GM10248 (cell line): ENCODE results near the gene ADM5.
A peak's percentile ranks its signal among the peaks of the same experiment; 100 is the strongest.

Experiments
- CTCF ChIA-PET: fragments of 300-600 bp; sonication (Branson Sonifier 250); formaldehyde crosslinking; extraction: SDS; loops from one replicate; lab custom pipeline; 2021; ENCODE audit warnings: antibody characterized with exemption; lab: Yijun Ruan, JAX
- POLR2A ChIA-PET: fragments of 350-650 bp; sonication (Branson Sonifier 250); formaldehyde crosslinking; extraction: SDS; loops from one replicate; lab custom pipeline; 2020; ENCODE audit warnings: antibody characterized with exemption; lab: Yijun Ruan, JAX
- DNase-seq: peaks from one replicate; pipeline ENCODE4 v3.0.0; 2012; ENCODE audit errors: extremely low spot score
- TF ChIP-seq, protein P1 (sequence below): IDR thresholded peaks from 2 replicates; pipeline ENCODE4 v1.5.1; 2012; ENCODE audit warnings: mild to moderate bottlenecking, low read depth; ENCODE audit errors: extremely low read depth, missing control alignments, control extremely low read depth

The ADM5 gene, protein sequence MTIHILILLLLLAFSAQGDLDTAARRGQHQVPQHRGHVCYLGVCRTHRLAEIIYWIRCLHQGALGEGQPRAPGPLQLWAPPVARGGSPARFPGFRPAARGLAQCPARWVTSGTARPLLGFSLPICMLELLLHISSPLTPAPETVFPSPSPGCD

GRCh38 chr19:49689133-49690078 lies at the start of gene ADM5:
Gene ADM5, plus strand, starts transcription at chr19:49689594. Its CDS starts 244 bp downstream, at chr19:49689838.
- POLR2A ChIA-PET = no interaction called here
- CTCF ChIA-PET = interaction anchor here (1.2 kb wide), 1 partner anchor 11 kb away, joined by 3 read pairs; no protein-coding TSS in a partner anchor
- TF ChIP-seq, protein P1, sequence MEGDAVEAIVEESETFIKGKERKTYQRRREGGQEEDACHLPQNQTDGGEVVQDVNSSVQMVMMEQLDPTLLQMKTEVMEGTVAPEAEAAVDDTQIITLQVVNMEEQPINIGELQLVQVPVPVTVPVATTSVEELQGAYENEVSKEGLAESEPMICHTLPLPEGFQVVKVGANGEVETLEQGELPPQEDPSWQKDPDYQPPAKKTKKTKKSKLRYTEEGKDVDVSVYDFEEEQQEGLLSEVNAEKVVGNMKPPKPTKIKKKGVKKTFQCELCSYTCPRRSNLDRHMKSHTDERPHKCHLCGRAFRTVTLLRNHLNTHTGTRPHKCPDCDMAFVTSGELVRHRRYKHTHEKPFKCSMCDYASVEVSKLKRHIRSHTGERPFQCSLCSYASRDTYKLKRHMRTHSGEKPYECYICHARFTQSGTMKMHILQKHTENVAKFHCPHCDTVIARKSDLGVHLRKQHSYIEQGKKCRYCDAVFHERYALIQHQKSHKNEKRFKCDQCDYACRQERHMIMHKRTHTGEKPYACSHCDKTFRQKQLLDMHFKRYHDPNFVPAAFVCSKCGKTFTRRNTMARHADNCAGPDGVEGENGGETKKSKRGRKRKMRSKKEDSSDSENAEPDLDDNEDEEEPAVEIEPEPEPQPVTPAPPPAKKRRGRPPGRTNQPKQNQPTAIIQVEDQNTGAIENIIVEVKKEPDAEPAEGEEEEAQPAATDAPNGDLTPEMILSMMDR = peak; percentile 40
- no peak for DNase-seq

DNA sequence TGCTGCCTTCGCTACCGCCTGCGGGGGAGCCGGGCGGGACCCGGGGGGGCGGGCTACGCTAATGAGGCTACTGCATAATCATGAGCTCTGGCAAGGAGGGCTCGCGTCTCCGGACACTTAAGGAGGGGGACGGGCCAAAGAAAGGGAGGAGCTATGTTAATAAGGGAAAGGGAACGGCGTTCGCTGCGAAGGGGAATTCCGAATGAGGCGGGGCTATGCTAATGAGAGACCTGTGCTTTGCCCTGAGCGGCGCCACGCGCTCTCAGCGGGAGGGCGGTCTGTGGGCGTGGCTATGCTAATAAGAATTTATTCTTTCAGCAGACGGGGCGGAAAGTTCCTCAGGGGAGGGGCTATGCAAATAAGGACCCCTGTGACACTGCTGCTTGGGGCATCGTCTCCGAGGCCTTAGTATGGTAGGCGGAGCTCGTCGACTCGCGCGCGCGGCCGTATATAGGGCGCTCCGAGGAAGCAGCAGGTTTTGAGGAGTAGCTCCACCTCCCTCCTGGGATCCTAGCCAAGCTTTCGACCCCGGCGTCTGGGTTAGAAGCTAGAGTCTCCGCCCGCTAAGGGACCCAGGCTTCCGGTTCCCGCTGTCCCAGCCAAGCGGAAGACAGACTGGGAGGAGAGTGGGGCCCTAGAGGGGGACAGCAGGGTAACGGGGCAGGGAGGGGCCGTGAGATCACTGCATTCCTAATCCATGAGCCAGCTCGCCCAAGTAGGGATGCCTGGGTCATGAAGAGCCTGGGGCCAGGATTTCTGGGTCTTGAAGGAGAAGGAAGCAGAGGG lies 49.1 kb upstream of the ADM5 start, which contains the start of gene RRAS:
Gene RRAS (minus strand): TSS at position 31 of the 786 bp plus-strand sequence. CDS start 45 bp downstream, outside the sequence.
- POLR2A ChIA-PET = interaction anchor here (0.6 to 3.1 kb wide), 13 partner anchors 14 to 1031 kb away, joined by 3 to 29 read pairs (median 4); partner anchors contain the start of genes BCL2L12, IRF3, KCNC3 and NOSIP
- TF ChIP-seq, protein P1 = no peak
- peak; percentile 98 for DNase-seq
- CTCF ChIA-PET = interaction anchor here (0.9 to 4.8 kb wide), 9 partner anchors 16 to 93 kb away, joined by 3 to 48 read pairs (median 3); partner anchors contain the start of genes BCL2L12 and IRF3

GRCh38 chr19:49641688-49642491 lies 47.5 kb upstream of the ADM5 start, which contains the start of gene SCAF1:
Gene SCAF1, plus strand, starts transcription at chr19:49642209. Its CDS starts 2,818 bp downstream, at chr19:49645027.
- DNase-seq = peak; percentile 97
- CTCF ChIA-PET = interaction anchor here (1.1 to 4.8 kb wide), 3 partner anchors 13 to 32 kb away, joined by 3 to 48 read pairs (median 7); no protein-coding TSS in a partner anchor
- TF ChIP-seq, protein P1 = no peak
- POLR2A ChIA-PET = interaction anchor here (0.5 to 3.1 kb wide), 10 partner anchors 23 to 146 kb away, joined by 3 to 29 read pairs (median 3); partner anchors contain the start of genes AP2A1, BCL2L12, IRF3 and NOSIP

GRCh38 chr19:49642492-49643035 lies 46.8 kb upstream of the ADM5 start:
- ChIA-PET POLR2A (interaction anchor here (0.8 to 3.1 kb wide), 8 partner anchors 22 to 286 kb away, joined by 3 to 29 read pairs (median 3); partner anchors contain the start of genes ATF5, BCL2L12, IRF3 and NOSIP), CTCF (interaction anchor here (1.1 to 4.8 kb wide), 5 partner anchors 13 to 72 kb away, joined by 3 to 48 read pairs (median 5); no protein-coding TSS in a partner anchor)
- no peak for DNase-seq
- TF ChIP-seq, protein P1 = no peak

GRCh38 chr19:49643466-49643865 lies 45.9 kb upstream of the ADM5 start:
- ChIA-PET CTCF (interaction anchor here (0.6 to 4.8 kb wide), 6 partner anchors 12 to 97 kb away, joined by 3 to 48 read pairs (median 4); partner anchors contain the start of genes BCL2L12 and IRF3), POLR2A (interaction anchor here (0.8 to 1.1 kb wide), 2 partner anchors 32 to 285 kb away, joined by 3 read pairs; partner anchors contain the start of genes ATF5 and NUP62)
- DNase-seq = no peak

More at GRCh38 chr19:49643466-49643865, 45.9 kb upstream of the ADM5 start:
- TF ChIP-seq, protein P1 = no peak
